ENCODE measurements around the gene ARHGAP35. TPM values are rescaled to one million over a fixed set of nuclear protein-coding genes. Genes with fewer than 3 reads are reported as not detected.
"Not testable (repeated sequence)": the region's sequence is repeated elsewhere in the genome, so short reads cannot be mapped to it uniquely, and the experiment has no call there.

The ARHGAP35 gene
- total RNA-seq, 2 donors from 2014 or later = 20.7 to 24.3 TPM

DNA sequence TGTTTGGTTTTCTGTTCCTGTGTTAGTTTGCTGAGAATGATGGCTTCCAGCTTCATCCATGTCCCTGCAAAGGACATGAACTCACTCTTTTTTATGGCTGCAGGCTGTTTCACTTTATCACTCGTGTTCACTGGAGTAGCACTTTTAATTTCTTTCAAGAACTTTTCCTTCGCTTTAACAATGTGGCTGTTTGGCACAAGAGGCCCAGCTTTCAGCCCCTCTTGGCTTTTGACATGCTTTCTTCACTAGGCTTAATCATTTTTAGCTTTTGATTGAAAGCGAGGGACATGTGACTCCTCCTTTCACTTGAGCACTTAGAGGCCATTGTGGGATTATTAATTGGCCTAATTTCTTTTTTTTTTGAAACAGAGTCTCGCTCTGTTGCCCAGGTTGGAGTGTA is 22.0 kb downstream of the ARHGAP35 start:
- not testable (repeated sequence) for H3K27ac Mint-ChIP-seq, H3K36me3 Mint-ChIP-seq

DNA sequence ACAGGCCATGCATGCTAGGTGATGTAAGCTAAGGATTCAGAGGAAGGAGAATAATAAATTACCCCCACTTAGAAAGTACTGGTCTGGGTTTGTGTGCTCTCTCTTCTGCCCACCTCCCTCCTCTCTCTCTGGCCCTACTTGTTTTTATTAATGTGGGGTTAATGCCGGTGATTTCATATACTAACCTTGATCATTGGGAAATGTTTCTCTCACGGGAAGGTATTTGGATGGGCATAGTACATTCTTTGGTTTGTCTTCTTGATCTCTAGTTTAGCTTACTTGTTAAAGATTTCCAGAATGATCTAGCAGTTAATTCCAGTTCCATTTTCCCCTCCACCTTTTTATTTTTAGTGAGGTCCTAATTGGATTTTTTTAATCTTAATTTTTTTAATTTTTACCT is 24.6 kb downstream of the ARHGAP35 start:
- ATAC-seq (no peak), DNase-seq (ENCODE audit: low spot score in 2 of 2) (no peak)
- H3K9me3 Mint-ChIP-seq = no peaks in the 10 kb centered on the region
- no peaks in the 10 kb centered on the region for H3K36me3 Mint-ChIP-seq
- no peak overlapping the region for H3K27ac Mint-ChIP-seq

More for the DNA sequence above, 22.0 kb downstream of the ARHGAP35 start:
- not testable (repeated sequence) for H3K9me3 Mint-ChIP-seq; DNase-seq (ENCODE audit: low spot score in 2 of 2); ATAC-seq

DNA sequence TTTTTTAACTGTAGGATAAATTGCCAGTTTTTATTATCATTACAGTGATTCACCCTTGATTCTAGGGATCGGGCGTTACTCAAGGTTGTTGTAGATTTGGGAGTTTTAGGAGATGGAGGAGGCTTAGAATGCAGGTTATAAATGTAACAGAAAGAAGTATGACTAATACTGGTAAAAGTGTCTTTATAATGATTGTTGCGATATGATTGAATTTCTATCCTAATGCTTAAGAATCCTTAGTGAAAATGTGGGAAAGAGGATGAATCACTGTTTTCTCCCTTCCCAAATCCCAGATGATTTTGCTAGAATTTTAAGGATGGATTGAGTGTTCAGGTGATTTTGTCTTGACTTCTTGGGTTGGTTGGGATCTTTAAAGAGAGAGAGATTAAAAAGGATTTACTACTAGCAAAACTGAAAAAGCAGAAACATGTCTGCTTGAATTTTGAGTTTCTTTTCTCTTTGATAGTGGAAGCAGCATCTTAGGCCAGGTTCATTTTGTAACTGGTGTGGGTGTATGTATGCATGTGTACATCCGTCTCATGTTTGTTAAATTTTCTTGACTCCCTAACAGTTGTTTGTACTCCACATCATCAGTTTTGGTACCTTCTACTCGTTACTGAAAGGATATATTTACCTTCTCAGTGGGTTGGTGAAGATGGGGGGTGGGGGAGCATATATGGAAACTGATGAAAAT is 25.9 kb downstream of the ARHGAP35 start:
- Mint-ChIP-seq H3K9me3 (no peaks in the 10 kb centered on the region), H3K27ac (no peak overlapping the region), H3K36me3 (no peaks in the 10 kb centered on the region)
- ATAC-seq (peak in 1 of 2 donors; percentile 72), DNase-seq (ENCODE audit: low spot score in 2 of 2) (no peak)

DNA sequence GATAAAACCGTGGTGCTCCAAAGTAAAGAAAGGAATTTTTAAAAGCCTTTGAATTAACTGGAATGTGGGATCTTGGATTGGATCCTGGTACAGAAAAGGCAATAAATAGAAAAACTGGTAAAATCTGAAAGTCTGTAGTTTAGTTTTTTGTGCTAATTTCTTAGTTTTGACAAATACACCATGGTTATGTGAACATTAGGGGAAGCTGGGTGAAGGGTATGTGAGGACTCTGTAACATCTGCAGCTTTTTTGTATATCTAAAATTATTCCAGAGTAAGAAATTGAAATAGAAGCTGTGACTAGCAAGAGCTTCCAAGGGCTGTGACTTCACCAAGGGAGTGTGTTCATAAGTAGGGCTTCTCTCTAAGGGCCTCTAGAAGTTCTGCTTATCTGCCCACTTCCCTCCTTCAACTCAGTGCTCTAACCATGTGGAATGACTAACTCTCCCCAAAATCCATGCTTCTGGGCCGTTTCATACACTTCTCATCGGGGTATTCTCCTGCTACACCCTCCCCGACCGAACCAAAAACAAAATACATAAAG is 26.5 kb downstream of the ARHGAP35 start:
- Mint-ChIP-seq H3K36me3 (no peaks in the 10 kb centered on the region), H3K27ac (no peak overlapping the region), H3K9me3 (no peaks in the 10 kb centered on the region)
- DNase-seq (ENCODE audit: low spot score in 2 of 2) (no peak), ATAC-seq (no peak)

DNA sequence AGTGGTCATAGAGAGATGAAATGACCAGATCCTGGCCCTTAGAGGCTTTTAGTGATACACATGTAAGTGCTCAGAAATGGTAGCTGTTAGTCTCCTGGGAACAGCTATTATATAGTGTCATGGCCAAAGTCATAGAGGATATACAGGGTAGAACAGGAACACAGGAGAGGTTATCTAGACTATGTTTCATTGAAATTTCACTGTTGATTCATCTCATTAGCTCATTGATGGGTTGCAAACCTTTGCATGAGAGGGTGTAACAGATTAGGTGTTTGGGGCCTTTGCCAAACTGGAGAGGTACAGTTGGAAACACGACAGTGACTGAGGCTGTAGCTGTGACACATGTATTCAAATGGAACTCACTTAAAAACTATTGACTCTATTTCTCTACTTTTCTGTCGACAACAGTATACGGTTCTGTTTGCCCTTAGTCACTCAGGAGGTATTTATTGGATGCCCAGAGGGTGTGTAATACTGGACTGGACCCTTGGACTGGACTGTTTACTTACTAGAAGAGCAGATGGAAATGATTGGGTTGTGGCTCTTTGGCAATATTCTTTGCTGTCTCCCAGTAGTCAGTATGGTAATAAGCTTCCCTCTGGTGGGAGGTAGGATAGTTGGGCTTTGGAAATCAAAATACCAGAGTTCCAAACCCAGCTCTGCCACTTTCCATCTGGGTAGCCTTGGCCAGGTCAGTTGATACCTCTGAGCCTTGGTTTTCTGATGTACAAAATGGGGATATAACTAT is 29.8 kb downstream of the ARHGAP35 start:
- ATAC-seq = no peak
- Mint-ChIP-seq H3K9me3 (no peaks in the 10 kb centered on the region), H3K27ac (no peak overlapping the region), H3K36me3 (no peaks in the 10 kb centered on the region)
- DNase-seq (ENCODE audit: low spot score in 2 of 2) = no peak

DNA sequence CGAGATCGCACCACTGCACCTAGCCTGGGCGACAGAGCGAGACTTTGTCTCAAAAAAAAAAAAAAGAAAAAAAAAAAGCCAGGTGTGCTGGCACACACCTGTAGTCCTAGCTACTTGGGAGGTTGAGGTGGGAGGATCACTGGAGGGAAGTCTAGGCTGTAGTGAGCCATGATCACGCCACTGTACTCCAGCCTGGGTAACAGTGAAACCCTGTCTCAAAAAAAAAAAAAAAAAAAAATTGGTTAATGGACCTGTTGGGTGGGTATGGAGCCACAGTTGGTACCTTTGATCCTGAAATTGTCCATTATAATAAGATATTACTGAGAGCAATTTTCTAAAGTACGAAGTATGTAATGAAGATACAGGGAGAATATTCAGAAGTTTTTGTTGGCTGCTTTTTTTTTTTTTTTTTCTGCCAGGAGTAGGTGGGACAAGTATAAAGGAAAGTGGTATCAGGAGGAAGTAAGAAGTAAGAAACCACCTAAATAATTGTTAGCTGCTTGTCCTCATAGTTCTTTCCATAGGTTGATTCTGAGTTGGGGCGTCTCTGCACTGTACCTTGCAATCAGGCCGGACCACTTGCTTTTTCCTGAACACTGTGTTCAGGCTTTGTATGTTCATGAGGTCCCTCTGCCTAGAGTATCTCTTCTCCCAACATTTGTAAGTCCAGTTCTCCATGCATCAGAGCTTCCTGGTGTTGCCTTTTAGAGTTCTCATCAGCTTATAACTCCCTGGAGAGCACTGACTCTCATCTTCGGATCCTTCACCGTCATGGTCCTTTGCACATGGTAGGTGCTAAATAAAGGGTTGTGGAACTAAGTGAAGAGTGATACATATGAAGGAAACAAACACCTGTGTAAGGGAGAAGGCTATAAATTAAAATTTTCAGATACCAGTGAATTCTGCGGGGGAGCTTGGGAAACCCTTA is 31.7 kb downstream of the ARHGAP35 start:
- ATAC-seq = no peak
- H3K27ac Mint-ChIP-seq = no peak overlapping the region
- H3K36me3 Mint-ChIP-seq = no peaks in the 10 kb centered on the region
- H3K9me3 Mint-ChIP-seq = no peaks in the 10 kb centered on the region
- DNase-seq (ENCODE audit: low spot score in 2 of 2) = no peak

DNA sequence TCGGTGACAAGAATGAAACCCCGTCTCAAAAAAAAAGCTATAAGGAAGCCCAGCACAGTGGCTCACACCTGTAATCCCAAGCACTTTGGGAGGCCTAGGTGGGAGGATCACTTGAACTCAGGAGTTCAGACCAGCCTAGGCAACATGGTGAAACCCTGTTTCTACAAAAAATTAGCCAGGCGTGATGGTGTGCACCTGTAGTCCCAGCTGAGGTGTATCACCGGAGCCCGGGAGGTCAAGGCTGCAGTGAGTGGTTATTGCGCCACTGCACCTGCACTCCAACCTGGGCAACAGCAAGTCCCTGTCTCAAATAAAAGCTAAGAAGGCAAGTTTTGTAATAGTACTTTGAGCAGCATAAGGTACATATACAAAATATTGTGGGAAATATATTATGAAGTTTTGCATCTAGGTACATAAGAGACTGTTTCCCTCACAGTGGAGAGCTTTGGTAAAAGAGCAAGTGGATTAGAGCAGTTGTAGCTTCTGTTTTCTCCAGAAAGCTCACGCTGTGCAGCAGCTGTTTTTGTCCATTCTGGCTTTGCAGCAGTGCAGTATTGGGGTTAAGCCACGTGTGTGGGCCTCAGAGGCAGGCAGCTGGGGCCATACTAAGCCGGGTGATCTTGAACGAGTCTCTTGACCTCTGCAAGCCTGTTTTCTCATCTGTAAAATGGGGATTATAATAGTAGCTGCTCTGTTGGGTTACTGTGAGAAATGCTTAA is 35.4 kb downstream of the ARHGAP35 start:
- no peak for DNase-seq (ENCODE audit: low spot score in 2 of 2)
- no peaks in the 10 kb centered on the region for H3K36me3 Mint-ChIP-seq
- H3K9me3 Mint-ChIP-seq = no peaks in the 10 kb centered on the region
- no peak overlapping the region for H3K27ac Mint-ChIP-seq
- ATAC-seq = no peak

DNA sequence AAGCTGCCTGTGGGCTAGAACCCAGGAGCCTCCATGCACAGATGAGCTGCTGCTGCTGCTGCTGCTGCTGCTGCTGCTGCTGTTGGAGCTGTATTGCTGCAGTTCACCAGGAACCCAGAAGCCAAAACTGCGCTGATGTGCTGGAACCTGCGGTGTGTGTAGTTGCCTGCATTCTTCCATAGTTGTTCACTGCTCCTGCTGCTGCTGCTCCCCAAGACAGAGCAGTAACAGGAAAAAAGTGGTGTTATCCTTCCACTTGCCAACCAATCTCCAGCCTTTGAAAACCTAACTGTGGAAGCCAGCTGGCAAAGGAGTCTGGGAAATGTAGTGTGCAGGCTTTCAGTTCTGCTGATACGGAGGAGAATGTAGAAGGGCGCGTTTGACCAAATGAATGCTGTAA is 37.9 kb downstream of the ARHGAP35 start:
- DNase-seq (ENCODE audit: low spot score in 2 of 2) = no peak
- Mint-ChIP-seq H3K9me3 (no peaks in the 10 kb centered on the region), H3K27ac (no peak overlapping the region), H3K36me3 (no peaks in the 10 kb centered on the region)
- no peak for ATAC-seq

DNA sequence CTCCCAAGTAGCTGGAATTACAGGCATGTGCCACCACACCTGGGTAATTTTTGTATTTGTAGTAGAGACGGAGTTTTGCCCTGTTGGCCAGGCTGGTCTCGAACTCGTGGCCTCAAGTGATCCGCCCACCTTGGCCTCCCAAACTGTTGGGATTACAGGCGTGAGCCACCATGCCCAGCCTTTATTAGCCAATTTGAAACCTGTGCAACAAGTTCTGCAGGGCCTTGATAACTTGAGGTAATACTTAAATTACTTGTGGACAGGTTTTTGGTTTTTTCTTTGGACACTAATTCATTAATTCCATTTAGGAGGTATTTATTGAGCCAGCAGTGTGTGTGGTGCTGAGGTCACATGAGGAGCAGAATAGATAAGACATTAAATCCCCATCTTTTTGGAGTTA is 39.5 kb downstream of the ARHGAP35 start:
- no peaks in the 10 kb centered on the region for H3K9me3 Mint-ChIP-seq
- H3K36me3 Mint-ChIP-seq = no peaks in the 10 kb centered on the region
- H3K27ac Mint-ChIP-seq = no peak overlapping the region
- no peak for DNase-seq (ENCODE audit: low spot score in 2 of 2)
- no peak for ATAC-seq

DNA sequence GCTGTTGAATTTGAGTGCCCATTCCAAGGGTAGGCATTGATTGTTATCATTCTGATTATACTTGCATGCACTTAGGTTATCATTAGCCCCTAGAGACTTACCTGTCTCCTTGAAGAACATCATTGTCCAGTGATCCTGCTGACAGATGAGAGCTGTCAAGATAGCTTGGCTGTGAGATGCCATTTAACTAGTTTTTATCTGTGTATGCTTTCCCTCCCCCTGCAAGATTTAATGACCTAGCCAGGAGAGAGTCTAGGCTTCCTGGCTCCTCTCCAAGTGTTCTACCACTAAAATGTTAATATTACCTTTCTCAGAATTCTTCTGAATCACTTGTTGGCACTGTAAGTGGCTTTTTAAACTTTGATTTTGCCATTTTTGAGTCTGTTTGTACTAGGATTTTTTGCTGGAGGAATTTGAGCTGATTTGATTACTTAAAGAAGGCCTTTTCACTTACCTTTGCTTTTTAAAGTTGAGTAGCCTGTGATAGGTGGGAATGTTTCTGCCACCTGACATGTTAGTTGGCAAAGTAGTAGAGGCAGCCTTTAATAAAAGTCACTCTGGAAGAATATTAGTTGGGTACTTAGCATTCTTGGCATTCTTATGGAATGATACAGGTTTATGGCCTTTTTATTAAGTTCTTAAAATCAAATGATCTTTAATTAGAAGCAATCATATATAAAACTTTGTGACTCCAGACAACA is 41.1 kb downstream of the ARHGAP35 start:
- DNase-seq (ENCODE audit: low spot score in 2 of 2) = no peak
- Mint-ChIP-seq H3K9me3 (no peaks in the 10 kb centered on the region), H3K36me3 (no peaks in the 10 kb centered on the region), H3K27ac (no peak overlapping the region)
- ATAC-seq = no peak

DNA sequence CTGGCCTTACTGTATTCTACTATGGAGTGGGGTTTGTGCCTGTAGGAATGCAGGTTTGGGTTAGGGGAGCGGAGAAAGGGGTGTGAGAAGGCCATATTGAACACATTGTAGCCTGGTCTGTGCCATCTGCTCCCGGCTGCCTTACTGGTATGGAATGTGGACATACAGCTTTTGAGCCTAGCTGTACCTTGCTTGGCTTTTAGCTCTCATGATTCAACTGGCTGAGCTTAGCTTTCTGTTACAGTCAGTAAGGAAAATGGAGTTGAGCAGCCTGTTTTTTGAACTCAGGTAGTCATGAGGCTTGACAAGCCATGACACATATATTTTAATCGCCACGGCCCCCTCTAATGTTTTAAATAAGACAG is 41.6 kb downstream of the ARHGAP35 start:
- no peaks in the 10 kb centered on the region for H3K36me3 Mint-ChIP-seq
- no peak overlapping the region for H3K27ac Mint-ChIP-seq
- DNase-seq (ENCODE audit: low spot score in 2 of 2) = no peak
- no peaks in the 10 kb centered on the region for H3K9me3 Mint-ChIP-seq
- no peak for ATAC-seq

DNA sequence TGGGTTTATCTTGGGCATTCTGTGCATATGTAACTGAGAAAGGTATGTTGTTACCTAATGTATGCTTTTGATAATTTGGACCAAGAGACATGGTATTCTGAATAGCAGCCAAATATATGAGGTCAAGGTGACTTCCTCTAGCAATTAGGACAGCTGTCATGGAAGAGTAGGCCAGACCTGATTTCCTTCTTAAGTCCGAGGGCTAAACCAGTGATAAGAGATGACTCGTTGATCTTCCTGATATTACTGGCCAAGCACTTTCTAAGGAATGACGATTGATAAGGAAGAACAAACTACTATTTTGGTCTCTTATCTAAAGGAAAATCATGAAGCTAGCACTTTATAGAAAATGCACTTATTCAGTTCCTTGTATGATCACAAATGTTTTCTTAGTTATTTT is 42.7 kb downstream of the ARHGAP35 start:
- H3K27ac Mint-ChIP-seq = no peak overlapping the region
- no peak for DNase-seq (ENCODE audit: low spot score in 2 of 2)
- H3K36me3 Mint-ChIP-seq = no peaks in the 10 kb centered on the region
- ATAC-seq = no peak
- H3K9me3 Mint-ChIP-seq = no peaks in the 10 kb centered on the region

DNA sequence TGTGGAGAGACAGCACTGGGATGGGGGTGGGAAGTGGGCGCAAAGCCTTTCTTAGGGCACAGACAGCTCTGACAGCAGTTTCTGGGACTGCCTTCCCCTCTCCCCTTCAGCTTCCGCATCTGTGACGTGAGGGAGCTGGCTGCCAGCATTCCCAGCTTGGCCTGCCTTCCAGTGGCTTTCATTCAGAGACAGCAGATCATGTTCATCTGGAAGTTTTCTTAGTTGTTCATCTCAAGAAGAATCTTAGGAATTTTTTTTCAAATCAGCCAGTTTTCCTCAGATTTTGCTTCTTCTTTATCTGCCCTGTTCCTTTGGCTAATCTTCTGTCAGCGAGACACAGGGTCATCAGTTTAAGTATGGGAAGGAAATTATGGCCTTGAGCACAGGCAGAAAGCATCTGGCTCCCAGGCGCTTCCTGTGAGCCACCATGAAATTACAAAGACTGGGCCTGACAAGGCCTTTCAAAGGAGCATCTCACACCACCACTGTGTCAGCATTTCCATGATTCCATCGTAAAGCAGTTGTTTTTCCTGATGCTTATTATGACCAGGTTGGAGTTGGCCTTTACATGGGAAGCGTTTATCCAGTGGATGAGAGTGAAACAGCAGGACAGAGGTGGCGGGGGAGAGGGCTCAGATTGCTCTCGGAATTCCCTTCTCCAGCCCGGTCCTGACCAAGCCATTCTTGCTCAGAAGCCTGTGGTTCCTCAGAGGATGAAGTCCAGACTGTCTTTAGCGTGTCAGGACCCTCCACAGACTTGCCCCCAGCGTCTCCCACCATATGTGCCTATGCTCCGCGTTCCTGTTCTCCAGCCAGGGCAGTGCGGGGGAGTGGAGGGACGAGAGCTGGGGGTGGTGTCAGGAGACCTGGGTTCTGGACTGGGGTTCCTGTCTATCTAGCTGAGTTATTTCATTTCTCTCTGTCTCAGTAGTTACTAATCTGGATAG is 43.6 kb downstream of the ARHGAP35 start:
- no peak overlapping the region for H3K27ac Mint-ChIP-seq
- no peak for ATAC-seq

DNA sequence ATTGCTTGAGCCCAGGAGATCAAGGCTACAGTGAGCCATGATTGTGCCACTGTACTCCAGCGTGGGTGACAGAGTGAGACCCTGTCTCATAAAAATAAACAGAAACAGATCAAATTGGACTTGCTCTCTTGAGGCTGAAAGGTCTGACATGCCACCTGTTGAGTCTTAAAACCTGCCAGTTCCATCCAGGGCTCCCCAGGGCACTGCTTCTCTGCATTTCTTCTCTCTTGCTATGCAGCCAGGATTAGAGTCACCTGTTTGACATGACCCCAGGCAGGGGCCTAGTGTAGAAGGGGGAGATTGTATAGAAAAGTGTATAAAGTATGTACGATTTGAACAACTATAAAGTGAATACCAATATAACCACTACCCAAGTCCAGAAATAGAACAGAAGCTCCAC is 45.4 kb downstream of the ARHGAP35 start:
- no peak overlapping the region for H3K27ac Mint-ChIP-seq
- ATAC-seq (no peak), DNase-seq (ENCODE audit: low spot score in 2 of 2) (no peak)
- no peaks in the 10 kb centered on the region for H3K9me3 Mint-ChIP-seq
- no peaks in the 10 kb centered on the region for H3K36me3 Mint-ChIP-seq

More for the DNA sequence above, 43.6 kb downstream of the ARHGAP35 start:
- DNase-seq (ENCODE audit: low spot score in 2 of 2) = no peak
- Mint-ChIP-seq H3K36me3 (no peaks in the 10 kb centered on the region), H3K9me3 (no peaks in the 10 kb centered on the region)

DNA sequence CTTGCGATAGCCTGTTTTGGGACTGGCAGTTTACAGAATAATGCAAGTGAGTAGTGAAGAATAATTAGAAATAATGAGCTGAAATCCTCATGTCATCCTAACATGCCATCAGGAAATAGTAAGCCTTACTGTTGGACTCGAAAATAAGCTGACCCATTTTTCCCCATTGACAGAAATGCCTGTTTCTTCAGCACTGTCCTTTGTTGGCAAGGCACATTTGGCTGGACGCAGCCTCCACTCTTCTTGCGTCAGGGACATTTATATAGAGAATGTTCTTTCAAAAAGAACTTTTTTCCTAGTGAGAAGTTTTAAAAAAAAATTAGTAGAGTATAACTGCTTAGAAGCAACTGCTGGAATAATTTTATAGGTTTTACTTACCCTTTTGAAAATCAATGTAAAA is 47.1 kb downstream of the ARHGAP35 start:
- ATAC-seq (no peak), DNase-seq (ENCODE audit: low spot score in 2 of 2) (no peak)
- H3K9me3 Mint-ChIP-seq = no peaks in the 10 kb centered on the region
- H3K36me3 Mint-ChIP-seq = no peaks in the 10 kb centered on the region
- no peak overlapping the region for H3K27ac Mint-ChIP-seq
